T-helper 17 cell (primary cell): ENCODE data around the gene KDM2A. TPM values are rescaled to one million over a fixed set of nuclear protein-coding genes. Genes with fewer than 3 reads are reported as not detected.
"Not testable (repeated sequence)": the region's sequence is repeated elsewhere in the genome, so short reads cannot be mapped to it uniquely, and the experiment has no call there.

ENCODE experiments used
- ATAC-seq: fragments of 150-1000 bp; cut with Tn5 transposase; 2 replicates; pipeline ENCODE4 v1.10.0; 2021; ENCODE audit warnings: mild to moderate bottlenecking, moderate library complexity
- DNase-seq, 3 donors: peaks; one replicate each; pipeline versions ENCODE4 v3.0.0 to v3.0.0-alpha.2; 2020 to 2021
- H3K9me3 ChIP-seq: one replicate; pipeline ENCODE4 v1.7.0; 2013; ENCODE audit warnings: low read length, mild to moderate bottlenecking; ENCODE audit not compliant: control insufficient read depth, poor library complexity, severe bottlenecking
- H3K27ac Mint-ChIP-seq: one replicate; pipeline ENCODE4 v1.8.0; 2022; ENCODE audit warnings: mild to moderate bottlenecking, moderate library complexity, mixed read lengths
- H3K27me3 Mint-ChIP-seq: one replicate; pipeline ENCODE4 v1.8.0; 2022; ENCODE audit warnings: mixed read lengths
- H3K36me3 Mint-ChIP-seq: one replicate; pipeline ENCODE4 v1.8.0; 2022; ENCODE audit warnings: low read depth, mixed read lengths
- H3K4me1 Mint-ChIP-seq: one replicate; pipeline ENCODE4 v1.8.0; 2022; ENCODE audit warnings: mild to moderate bottlenecking, mixed read lengths
- H3K4me3 Mint-ChIP-seq: one replicate; pipeline ENCODE4 v1.8.0; 2022; ENCODE audit warnings: mild to moderate bottlenecking, moderate library complexity, mixed read lengths
- total RNA-seq, 4 donors: library from RNA in 2 of 4; stranded (reverse) in 2 of 4; gene quantifications; one replicate each; pipeline ENCODE4 v1.2.3 and lab custom pipeline; 2022 to 2026

The KDM2A gene
- total RNA-seq, 2 donors from 2014 or later = 366 to 425 TPM

DNA sequence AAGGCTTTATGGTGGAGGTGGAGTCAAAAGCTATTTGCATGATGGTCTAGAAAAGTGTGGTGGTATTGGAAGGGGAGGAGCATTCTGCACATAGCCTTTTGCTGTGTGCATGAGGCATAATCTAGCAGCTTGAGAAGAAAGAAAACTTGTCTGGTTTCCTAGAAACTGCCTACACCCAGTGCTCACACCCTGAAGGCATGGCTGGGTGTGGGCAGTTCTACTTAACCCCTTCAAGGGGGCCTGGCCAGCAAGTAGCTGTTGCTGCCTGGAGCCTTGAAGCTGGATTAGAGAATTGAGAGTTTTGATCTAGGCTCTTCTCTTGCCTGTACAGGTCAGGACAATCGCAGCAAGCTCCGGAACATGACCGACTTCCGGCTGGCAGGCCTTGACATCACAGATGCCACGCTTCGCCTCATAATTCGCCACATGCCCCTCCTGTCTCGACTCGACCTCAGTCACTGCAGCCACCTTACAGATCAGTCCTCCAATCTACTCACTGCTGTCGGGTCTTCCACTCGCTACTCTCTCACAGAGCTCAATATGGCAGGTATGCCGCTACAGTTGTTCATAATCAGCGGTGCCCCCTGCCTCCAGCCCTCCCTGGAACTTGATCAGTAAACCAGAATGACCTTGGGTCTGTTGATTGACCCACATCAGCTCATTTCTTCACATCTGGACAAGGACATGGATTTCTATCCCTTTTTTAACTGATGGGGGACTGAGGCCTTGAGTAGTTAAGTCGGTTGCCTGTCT, 135.0 kb downstream of the KDM2A start:
- DNase-seq = no peak

DNA sequence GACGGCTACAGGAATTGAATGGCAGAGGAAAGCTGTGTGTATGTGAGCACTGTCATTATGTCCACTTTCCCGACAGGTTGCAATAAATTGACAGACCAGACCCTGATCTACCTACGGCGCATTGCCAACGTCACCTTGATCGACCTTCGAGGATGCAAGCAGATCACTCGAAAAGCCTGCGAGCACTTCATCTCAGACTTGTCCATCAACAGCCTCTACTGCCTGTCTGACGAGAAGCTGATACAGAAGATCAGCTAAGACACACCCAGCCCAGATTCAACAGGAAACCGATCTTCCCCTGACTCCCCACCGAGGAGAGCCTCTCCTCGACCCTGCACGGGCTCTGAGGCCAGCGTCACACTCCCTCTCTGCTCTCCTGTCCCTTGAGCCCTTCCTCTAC, 135.7 kb downstream of the KDM2A start:
- no peaks in the 10 kb centered on the region for H3K9me3 ChIP-seq
- peak overlapping the region; percentile 50 for H3K4me3 Mint-ChIP-seq
- DNase-seq (no peak), ATAC-seq (no peak)
- peak overlapping the region; percentile 81 for H3K27ac Mint-ChIP-seq
- peaks cover 31% of the 10 kb centered on the region for H3K4me1 Mint-ChIP-seq
- H3K36me3 Mint-ChIP-seq = peaks cover 7% of the 10 kb centered on the region
- H3K27me3 Mint-ChIP-seq = no peaks in the 10 kb centered on the region

More for the DNA sequence above, 135.0 kb downstream of the KDM2A start:
- H3K27ac Mint-ChIP-seq = peak overlapping the region; percentile 81
- no peak for ATAC-seq
- peaks cover 33% of the 10 kb centered on the region for H3K4me1 Mint-ChIP-seq
- H3K27me3 Mint-ChIP-seq = no peaks in the 10 kb centered on the region
- H3K36me3 Mint-ChIP-seq = peaks cover 9% of the 10 kb centered on the region
- H3K4me3 Mint-ChIP-seq = peak overlapping the region; percentile 50
- H3K9me3 ChIP-seq = no peaks in the 10 kb centered on the region

DNA sequence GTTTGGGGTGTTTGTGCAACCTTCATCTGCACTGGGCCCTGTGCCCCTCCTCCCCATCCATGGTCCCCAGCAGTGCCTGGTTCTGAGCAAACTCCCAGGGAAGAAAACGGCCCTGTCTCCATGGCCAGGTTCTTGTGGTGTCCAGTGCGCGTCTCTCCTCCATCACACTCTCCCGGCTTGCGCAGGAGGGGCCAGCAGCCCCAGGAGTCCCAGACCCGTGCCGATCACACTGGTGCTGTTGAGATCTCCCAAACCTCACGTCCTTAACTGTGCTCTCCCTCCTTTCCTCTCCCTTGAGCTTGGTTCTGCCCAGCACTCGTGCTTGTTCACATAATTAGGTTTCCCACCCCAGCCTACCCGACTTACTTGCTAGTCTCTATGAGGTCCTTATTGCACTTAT, 136.3 kb downstream of the KDM2A start:
- peaks cover 31% of the 10 kb centered on the region for H3K4me1 Mint-ChIP-seq

DNA sequence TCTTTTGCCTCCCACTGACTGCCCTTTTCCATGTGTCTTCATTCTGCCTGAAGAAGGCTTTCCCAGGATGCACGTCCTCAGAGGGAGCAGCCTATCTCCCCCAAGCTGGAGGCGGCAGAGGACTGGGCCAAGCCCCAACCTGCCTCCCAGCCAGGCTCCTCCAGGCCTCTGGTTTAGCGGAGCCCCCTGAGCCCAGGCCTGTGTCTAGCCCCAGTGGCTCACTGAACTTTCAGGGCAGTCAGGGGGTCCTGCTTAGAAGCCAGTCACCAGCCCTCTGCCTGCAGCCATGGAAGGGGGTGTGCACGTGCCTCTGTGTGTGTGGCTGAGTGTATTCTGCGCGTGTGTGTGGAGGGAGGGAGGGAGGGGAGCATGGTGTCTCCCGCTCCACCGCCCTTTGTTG, 136.8 kb downstream of the KDM2A start:
- no peak for DNase-seq
- peak overlapping the region; percentile 81 for H3K27ac Mint-ChIP-seq
- H3K4me3 Mint-ChIP-seq = peak overlapping the region; percentile 77
- H3K27me3 Mint-ChIP-seq = no peaks in the 10 kb centered on the region
- no peaks in the 10 kb centered on the region for H3K9me3 ChIP-seq
- H3K36me3 Mint-ChIP-seq = peaks cover 7% of the 10 kb centered on the region
- peaks cover 28% of the 10 kb centered on the region for H3K4me1 Mint-ChIP-seq
- ATAC-seq = no peak

More for the DNA sequence above, 136.3 kb downstream of the KDM2A start:
- Mint-ChIP-seq H3K36me3 (peaks cover 7% of the 10 kb centered on the region), H3K4me3 (peak overlapping the region; percentile 77), H3K27me3 (no peaks in the 10 kb centered on the region), H3K27ac (peak overlapping the region; percentile 81)
- ATAC-seq (no peak), DNase-seq (no peak)
- no peaks in the 10 kb centered on the region for H3K9me3 ChIP-seq

DNA sequence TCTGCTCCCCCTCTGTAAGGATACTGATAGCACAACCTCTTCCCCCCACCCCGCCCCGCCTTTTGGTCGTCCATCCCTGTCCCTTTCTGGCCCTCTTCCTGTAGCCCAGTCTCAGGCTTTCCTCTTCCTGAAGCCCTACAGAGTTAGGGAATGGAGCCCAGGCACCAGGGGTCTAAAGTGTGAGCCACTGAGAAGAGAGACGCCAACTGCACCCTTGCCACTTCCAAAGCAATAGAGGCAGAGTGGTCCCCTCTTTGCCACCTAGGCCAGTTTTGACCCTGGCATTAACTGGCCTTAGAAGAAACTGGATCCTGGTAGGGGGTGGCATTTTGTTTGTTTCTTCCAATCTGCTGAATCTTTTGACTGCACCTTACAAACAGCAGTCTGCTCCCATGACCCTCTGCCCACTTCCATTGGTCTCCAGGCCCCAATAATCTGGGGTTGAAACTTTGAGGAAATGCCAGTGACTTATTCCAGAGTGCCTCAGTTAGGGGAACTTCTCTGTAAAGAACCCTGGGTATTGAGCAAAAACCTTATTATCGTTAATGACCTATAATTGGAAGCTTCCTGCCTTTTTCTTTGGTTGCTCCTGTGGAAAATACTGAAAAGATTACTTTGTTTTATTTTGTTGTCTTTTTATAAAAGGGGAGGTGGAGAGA, 137.5 kb downstream of the KDM2A start:
- Mint-ChIP-seq H3K4me3 (peak overlapping the region; percentile 25), H3K27me3 (no peaks in the 10 kb centered on the region), H3K36me3 (peaks cover 7% of the 10 kb centered on the region), H3K4me1 (peaks cover 28% of the 10 kb centered on the region), H3K27ac (peak overlapping the region; percentile 81)
- DNase-seq (no peak), ATAC-seq (no peak)
- no peaks in the 10 kb centered on the region for H3K9me3 ChIP-seq

DNA sequence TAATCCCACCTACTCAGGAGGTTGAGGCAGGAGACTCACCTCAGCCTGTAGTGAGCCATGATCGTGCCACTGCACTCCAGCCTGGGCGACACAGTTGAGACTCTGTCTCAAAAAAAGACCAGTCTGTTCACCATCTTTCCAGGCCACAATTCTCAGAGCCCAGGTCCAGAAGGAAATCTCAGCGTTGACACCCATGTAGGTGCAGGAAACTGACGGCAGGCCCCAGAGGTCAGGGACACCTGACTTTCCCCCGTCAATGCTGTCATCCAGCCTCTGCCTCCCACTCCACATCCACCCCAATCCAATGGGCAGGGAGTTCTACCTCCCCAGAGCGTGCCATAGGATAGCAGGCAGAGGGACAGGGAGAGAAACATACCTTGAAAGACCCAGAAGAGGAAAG, 141.3 kb downstream of the KDM2A start:
- no peak for ATAC-seq
- H3K4me1 Mint-ChIP-seq = peaks cover 30% of the 10 kb centered on the region

DNA sequence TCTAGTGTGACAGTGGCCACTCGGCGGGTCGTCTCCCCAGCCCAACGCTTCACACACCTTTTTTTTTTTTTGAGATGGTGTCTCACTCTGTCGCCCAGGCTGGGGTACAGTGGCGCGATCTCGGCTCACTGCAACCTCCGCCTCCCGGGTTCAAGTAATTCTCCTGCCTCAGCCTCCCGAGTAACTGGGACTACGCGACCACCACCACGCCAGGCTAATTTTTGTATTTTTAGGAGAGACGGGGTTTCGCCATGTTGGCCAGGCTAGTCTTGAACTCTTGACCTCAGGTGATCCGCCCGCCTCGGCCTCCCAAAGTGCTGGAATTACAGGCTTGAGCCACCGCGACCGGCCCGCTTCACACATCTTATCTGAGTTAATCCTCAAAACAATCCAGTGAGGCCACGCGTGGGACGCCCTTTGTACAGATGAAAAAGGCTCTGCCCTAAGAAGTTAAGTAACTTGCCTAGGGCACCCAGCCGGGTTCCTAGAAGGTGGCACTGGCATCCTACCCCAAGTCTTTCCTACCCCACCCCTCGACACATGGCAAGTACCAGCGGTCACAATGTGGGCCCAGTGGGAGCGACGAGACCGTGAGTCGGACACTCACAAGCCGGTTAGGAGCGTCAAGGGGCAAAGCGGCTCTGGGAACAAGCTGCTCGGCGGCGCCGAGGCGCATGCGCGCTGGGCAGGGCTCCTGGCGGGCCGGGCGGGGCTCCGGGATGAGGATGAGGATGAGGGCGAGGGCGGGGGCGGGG, 142.0 kb downstream of the KDM2A start:
- Mint-ChIP-seq H3K4me1 (peaks cover 36% of the 10 kb centered on the region), H3K4me3 (peak overlapping the region; percentile 83)
- not testable (repeated sequence) for H3K9me3 ChIP-seq, H3K27me3 Mint-ChIP-seq, H3K36me3 Mint-ChIP-seq, ATAC-seq, H3K27ac Mint-ChIP-seq, DNase-seq

More for the DNA sequence above, 141.3 kb downstream of the KDM2A start:
- no peak for DNase-seq
- H3K27me3 Mint-ChIP-seq = no peaks in the 10 kb centered on the region
- H3K27ac Mint-ChIP-seq = peak overlapping the region; percentile 81
- no peaks in the 10 kb centered on the region for H3K9me3 ChIP-seq
- H3K36me3 Mint-ChIP-seq = no peaks in the 10 kb centered on the region
- peak overlapping the region; percentile 83 for H3K4me3 Mint-ChIP-seq

DNA sequence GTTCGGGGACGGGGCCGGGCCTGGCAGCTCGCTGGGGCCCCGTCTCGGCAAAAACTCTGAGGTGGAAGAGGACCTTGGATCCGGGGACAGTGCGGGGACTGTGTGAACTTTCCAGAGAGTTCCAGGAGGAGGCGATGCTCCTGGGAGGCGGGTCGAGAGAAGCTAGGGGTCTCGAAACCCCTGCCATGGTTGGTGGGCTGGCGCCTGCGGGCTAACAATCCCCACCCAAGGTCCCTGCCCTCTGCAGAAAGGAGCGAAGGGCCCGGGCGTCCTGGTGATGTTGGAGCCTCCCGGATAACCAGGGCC, 142.5 kb downstream of the KDM2A start:
- DNase-seq (no peak), ATAC-seq (no peak)
- Mint-ChIP-seq H3K4me1 (peaks cover 36% of the 10 kb centered on the region), H3K27ac (no peak overlapping the region), H3K36me3 (no peaks in the 10 kb centered on the region), H3K4me3 (no peak overlapping the region), H3K27me3 (no peaks in the 10 kb centered on the region)
- H3K9me3 ChIP-seq = no peaks in the 10 kb centered on the region

DNA sequence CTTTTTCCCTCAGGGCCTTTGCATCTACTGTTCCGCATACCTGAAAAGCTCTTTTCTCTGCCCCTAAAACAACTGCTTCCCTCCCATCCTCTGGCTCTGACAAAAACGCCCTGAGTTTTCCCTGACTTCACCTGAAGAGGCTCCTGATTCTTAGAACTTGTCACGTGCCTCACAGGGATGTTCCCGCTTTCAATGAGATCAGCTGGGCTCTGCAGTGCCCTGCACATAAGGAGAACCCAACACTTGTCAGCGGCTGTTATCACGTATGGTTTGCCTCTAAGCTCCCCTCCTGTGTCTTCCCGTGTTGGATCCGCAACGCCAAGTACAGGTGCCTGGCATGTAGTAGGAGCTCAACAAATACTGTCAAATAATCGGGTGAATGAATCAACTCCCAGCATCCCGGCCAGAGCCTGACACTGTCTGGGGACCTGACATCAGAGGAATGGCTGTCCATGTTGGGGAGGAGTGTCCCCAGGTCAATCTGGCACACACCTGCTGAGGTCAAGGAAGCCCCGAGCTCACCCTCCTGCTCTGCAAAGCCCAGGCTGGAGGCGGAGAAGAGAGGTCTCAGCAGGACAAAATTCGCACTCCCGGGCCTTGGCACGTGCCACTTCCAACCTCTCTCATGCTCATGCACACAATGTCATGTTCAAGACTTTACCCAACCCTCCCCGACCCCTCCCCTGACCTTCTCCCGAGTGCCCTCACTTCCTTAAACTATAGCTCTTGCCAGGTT, 143.1 kb downstream of the KDM2A start:
- no peak for DNase-seq

DNA sequence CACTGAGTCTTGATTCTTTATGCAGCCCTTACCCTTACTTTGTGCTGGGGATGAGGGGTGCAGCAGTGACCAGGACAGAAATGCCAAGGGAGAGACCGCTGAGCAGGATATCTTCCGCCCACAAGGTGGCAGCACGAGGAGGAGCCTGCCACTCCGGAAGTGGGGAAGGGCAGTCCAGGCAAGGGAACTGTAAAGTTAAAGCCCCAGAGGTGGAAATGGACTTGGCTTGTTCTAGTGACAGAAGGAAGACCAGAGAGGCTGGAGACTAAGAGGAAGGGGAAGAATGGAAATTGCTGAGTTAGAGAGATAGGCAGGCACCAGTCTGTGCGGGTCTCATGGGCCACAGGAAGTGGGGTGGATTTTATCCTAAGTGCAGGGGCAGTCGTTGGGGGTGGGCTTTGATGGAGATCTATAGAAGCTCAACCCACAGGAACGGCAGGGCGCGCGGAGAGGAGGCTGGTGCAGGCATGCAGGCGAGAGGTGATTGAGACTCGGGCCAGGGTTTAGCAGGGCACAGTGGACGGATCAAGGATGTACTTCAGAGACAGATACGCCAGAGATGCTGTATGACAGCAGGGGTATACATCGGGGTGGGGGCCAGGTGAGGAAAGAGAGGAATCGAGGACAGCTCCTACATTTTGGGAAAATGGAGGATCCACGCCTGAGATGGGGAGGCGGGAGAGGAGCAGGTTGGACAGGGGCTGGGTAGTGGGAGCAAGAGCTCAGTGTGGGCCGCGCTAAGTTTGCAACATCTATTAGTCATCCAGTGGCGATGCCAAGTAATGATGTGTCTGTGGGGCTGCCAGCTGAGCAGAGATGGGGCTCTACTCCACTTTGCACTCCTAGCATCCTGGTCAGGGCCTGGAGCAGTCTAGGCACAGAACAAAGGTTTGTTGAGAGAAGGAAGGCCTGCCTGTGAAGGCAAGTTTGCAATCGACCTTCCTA, 143.9 kb downstream of the KDM2A start:
- ATAC-seq = peak; percentile 38
- H3K4me1 Mint-ChIP-seq = peaks cover 40% of the 10 kb centered on the region
- peak; percentile 55 to 57 (median 57) for DNase-seq
- H3K36me3 Mint-ChIP-seq = peaks cover 7% of the 10 kb centered on the region
- peak overlapping the region; percentile 84 for H3K4me3 Mint-ChIP-seq
- peak overlapping the region; percentile 53 for H3K27ac Mint-ChIP-seq
- no peaks in the 10 kb centered on the region for H3K9me3 ChIP-seq
- no peaks in the 10 kb centered on the region for H3K27me3 Mint-ChIP-seq

More for the DNA sequence above, 143.1 kb downstream of the KDM2A start:
- H3K27me3 Mint-ChIP-seq = no peaks in the 10 kb centered on the region
- peak overlapping the region; percentile 84 for H3K4me3 Mint-ChIP-seq
- peak overlapping the region; percentile 53 for H3K27ac Mint-ChIP-seq
- H3K4me1 Mint-ChIP-seq = peaks cover 35% of the 10 kb centered on the region
- ATAC-seq = no peak
- peaks cover 1% of the 10 kb centered on the region for H3K36me3 Mint-ChIP-seq
- H3K9me3 ChIP-seq = no peaks in the 10 kb centered on the region

DNA sequence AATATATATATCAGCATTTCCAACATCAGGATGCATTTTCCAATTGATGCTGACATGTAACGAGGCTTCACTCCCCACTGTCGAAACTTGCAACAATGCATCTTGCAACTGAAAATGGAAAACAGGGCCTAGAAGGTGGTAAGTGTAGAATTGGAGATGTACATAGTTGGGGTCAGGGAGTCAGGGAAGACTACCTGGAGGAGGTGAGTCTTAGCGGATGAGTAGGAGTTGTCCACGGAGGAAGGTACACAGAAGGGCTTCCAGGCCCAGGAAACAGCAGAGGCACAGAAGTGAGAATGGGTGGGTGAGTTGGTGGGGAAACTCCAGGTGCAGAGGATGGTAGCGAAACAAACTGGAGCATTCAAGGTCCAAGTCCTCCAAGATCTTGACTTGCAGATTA, 145.2 kb downstream of the KDM2A start:
- ATAC-seq (no peak), DNase-seq (no peak)
- H3K27me3 Mint-ChIP-seq = no peaks in the 10 kb centered on the region
- H3K4me3 Mint-ChIP-seq = peak overlapping the region; percentile 76
- peaks cover 8% of the 10 kb centered on the region for H3K36me3 Mint-ChIP-seq
- H3K27ac Mint-ChIP-seq = peak overlapping the region; percentile 89
- H3K4me1 Mint-ChIP-seq = peaks cover 49% of the 10 kb centered on the region
- H3K9me3 ChIP-seq = no peaks in the 10 kb centered on the region
